Amniotic stem cell (primary cell): ENCODE measurements around the gene RMDN2.
A peak's percentile ranks its signal among the peaks of the same experiment; 100 is the strongest.
"Not testable (repeated sequence)": the region's sequence is repeated elsewhere in the genome, so short reads cannot be mapped to it uniquely, and the experiment has no call there.

Source experiments
- DNase-seq: peaks from one replicate; lab custom pipeline; 2025; lab: John Stamatoyannopoulos, UW

The RMDN2 gene

DNA sequence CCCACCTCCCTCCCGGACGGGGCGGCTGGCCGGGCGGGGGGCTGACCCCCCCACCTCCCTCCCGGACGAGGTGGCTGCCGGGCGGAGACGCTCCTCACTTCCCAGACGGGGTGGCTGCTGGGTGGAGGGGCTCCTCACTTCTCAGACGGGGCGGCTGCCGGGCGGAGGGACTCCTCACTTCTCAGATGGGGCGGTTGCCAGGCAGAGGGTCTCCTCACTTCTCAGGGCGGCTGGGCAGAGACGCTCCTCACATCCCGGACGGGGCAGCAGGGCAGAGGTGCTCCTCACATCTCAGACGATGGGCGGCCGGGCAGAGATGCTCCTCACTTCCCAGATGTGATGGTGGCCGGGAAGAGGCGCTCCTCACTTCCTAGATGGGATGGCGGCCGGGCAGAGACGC, 7.8 kb downstream of the RMDN2 start:
- not testable (repeated sequence) for DNase-seq

DNA sequence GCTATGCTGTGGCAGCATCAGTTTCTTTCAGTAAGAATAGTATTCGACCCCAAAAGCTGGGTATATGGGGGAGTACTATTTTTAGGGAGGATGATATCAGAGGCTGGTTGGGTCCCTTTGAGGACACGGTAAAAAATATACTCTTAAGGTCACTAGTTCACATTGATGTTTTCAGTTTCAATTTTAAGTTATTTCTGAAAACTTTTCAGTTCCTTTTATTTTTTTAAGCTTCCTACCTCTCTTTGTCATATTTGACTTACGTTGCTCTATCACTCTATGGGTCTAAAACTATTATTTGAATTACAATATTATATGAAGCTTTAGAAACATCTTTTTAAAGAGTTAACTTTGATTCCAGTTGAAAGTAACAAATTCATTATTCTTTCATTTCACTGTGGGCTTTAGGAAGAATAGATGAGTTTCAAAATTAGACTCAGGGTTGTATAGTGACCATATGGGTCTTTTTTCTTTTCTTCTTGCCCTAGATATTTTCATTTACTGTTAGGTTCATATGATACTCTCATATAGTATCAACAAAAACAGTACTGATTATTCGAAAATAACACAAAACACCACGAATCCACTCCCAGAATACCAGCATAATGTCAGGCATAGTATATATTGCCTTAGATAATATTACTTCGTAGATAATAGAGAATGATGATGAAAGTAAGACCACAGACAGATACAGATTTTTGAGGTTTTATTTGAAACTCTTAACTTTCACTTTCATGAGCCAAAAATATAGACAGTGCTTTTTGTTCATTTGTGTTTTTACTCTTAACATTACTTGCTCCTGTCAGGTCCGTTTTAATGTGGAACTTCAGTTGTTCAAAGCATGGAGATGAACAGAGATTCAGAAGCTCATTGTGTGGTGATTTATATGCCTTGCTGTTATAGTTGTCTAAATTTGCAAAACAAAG, 9.8 kb downstream of the RMDN2 start:
- DNase-seq = no peak

DNA sequence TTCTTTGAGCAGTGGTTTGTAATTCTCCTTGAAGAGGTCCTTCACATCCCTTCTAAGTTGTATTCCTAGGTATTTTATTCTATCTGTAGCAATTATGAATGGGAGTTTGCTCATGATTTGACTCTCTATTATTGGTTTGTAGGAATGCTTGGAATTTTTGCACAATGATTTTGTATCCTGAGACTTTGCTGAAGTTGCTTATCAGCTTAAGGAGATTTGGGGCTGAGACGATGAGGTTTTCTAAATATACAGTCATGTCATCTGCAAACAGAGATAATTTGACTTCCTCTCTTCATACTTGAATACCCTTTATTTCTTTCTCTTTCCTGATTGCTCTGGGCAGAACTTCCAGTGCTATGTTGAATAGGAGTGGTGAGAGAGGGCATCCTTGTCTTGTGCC, 12.5 kb downstream of the RMDN2 start:
- not testable (repeated sequence) for DNase-seq

DNA sequence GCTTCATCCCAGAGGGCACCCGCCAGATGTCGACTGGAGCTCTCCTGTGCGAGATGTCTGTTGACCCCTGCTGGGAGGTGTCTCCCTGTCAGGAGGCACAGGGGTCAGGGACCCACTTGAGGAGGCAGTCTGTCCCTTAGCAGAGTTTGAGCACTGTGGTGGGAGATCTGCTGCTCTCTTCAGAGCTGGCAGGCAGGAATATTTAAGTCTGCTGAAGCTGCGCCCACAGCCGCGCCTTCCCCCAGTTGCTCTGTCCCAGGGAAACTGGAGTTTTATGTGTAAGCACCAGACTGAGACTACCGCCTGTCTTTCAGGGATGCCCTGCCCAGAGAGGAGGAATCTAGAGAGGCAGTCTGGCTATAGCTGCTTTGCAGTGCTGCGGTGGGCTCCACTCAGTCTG, 16.2 kb downstream of the RMDN2 start:
- DNase-seq = not testable (repeated sequence)

- no peak for DNase-seq
Observed at GRCh38 chr2:37944268-37944667, 19.2 kb downstream of the RMDN2 start.

- DNase-seq = no peak
Observed at GRCh38 chr2:37947306-37947705, 22.2 kb downstream of the RMDN2 start.

- DNase-seq = not testable (repeated sequence)
Observed at GRCh38 chr2:37962018-37962739, 37.1 kb downstream of the RMDN2 start.

GRCh38 chr2:37962740-37963121, 37.6 kb downstream of the RMDN2 start:
- DNase-seq = not testable (repeated sequence)

DNA sequence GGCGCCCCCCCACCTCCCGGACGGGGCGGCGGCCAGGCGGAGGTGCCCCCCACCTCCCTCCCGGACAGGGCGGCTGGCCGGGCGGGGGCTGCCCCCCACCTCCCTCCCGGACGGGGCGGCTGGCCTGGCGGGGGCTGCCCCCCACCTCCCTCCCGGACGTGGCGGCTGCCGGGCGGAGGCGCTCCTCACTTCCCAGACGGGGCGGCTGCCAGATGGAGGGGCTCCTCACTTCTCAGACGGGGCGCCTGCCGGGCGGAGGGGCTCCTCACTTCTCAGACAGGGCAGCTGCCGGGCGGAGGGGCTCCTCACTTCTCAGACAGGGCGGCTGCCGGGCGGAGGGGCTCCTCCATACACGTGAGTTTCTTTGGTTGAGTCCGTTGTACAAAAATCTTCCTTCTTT, 38.8 kb downstream of the RMDN2 start:
- not testable (repeated sequence) for DNase-seq

GRCh38 chr2:37966326-37966725, 41.2 kb downstream of the RMDN2 start:
- DNase-seq = no peak

GRCh38 chr2:37969731-37970130, 44.6 kb downstream of the RMDN2 start:
- no peak for DNase-seq

- no peak for DNase-seq
Observed at GRCh38 chr2:37971971-37972370, 46.9 kb downstream of the RMDN2 start.

- DNase-seq = no peak
Observed at GRCh38 chr2:37973615-37974353, 48.7 kb downstream of the RMDN2 start.

DNA sequence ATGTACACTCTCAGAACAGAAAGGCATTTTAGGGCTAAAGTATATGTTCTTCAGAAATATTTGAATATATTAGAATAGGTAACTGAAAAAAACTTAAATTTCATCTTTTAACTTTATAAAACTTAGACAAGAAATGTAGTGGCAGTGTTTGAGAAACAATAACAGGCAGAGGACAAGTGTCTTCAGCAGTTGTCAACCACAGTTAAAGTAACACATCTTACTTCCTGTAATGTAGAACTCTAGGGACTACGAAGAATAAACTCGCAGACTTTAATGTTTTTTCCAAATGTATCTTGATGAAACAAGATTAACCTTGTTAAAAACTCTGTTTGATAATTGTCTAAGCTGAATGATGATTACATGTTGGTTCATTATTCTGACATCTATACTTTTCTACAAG, 50.7 kb downstream of the RMDN2 start:
- DNase-seq = no peak

GRCh38 chr2:37976411-37976810, 51.3 kb downstream of the RMDN2 start:
- DNase-seq = no peak

- peak; percentile 18 for DNase-seq
Observed at GRCh38 chr2:37982147-37982582, 57.1 kb downstream of the RMDN2 start.

- DNase-seq = no peak
Observed at GRCh38 chr2:37982847-37983246, 57.8 kb downstream of the RMDN2 start.

- no peak for DNase-seq
Observed at GRCh38 chr2:37983719-37984118, 58.6 kb downstream of the RMDN2 start.

DNA sequence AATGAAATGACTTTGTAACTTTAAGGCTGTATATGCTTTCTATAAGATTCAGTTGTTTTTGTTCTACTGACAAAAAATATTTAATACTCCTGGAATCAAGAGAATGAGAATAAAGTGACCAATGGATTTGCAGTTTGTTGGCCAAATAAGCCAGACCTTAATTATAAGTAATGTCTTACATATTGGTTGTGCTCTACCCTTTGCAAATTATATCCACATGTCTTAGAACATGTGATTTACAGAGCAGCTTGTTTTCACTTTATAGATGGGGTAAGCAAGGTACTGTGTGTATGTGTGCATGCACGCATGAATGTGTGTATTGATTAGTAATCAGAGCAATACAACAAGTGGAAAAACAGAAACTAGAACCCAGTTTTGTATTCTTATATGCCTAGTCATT, 59.1 kb downstream of the RMDN2 start:
- DNase-seq = no peak

GRCh38 chr2:37984589-37984988, 59.5 kb downstream of the RMDN2 start:
- no peak for DNase-seq

- DNase-seq = no peak
Observed at GRCh38 chr2:37985333-37985732, 60.2 kb downstream of the RMDN2 start.

GRCh38 chr2:37987098-37987775, 62.1 kb downstream of the RMDN2 start:
- no peak for DNase-seq
